22Rv1 (cell line): ENCODE data around the gene VDAC1.
A peak's percentile ranks its signal among the peaks of the same experiment; 100 is the strongest.

ENCODE experiments used
- H3K27ac ChIP-seq: fragments of 450-650 bp; 2 replicates; pipeline ENCODE4 v1.5.1; 2017
- CTCF ChIP-seq: fragments of 450-650 bp; IDR thresholded peaks from 2 replicates; pipeline ENCODE4 v1.5.1; 2017; ENCODE audit warnings: mild to moderate bottlenecking
- ZFX ChIP-seq: fragments of 450-650 bp; IDR thresholded peaks from 2 replicates; pipeline ENCODE4 v1.6.1; 2017; ENCODE audit warnings: antibody characterized with exemption, borderline replicate concordance

VDAC1 gene

GRCh38 chr5:134000696-134001453 is 3.9 kb downstream of the VDAC1 start:
- H3K27ac ChIP-seq, result no peak overlapping the region
- no peak for TF ChIP-seq CTCF
- no peak for TF ChIP-seq ZFX

GRCh38 chr5:134000091-134000511 is 4.7 kb downstream of the VDAC1 start:
- H3K27ac ChIP-seq, result no peak overlapping the region
- no peak for TF ChIP-seq ZFX
- TF ChIP-seq CTCF, result no peak

GRCh38 chr5:133998807-133999206 is 6.0 kb downstream of the VDAC1 start:
- TF ChIP-seq CTCF (no peak), ZFX (no peak)
- no peak overlapping the region for H3K27ac ChIP-seq

GRCh38 chr5:133998042-133998441 is 6.7 kb downstream of the VDAC1 start:
- TF ChIP-seq ZFX (no peak), CTCF (no peak)

GRCh38 chr5:133996683-133997252 is 8.0 kb downstream of the VDAC1 start:
- no peak overlapping the region for H3K27ac ChIP-seq
- TF ChIP-seq CTCF (peak; percentile 71), ZFX (no peak)

More at GRCh38 chr5:133998042-133998441, 6.7 kb downstream of the VDAC1 start:
- H3K27ac ChIP-seq, result no peak overlapping the region

GRCh38 chr5:133995883-133996563 is 8.8 kb downstream of the VDAC1 start:
- TF ChIP-seq CTCF, result no peak
- TF ChIP-seq ZFX, result no peak
- no peak overlapping the region for H3K27ac ChIP-seq

- TF ChIP-seq ZFX (no peak), CTCF (no peak)
- H3K27ac ChIP-seq, result no peak overlapping the region
Observed at GRCh38 chr5:133995341-133995740, 9.4 kb downstream of the VDAC1 start.
